ENCODE results near the gene FAM135A. TPM values are rescaled to one million over a fixed set of nuclear protein-coding genes. Genes with fewer than 3 reads are reported as not detected.
"Not testable (repeated sequence)": the region's sequence is repeated elsewhere in the genome, so short reads cannot be mapped to it uniquely, and the experiment has no call there.

Gene FAM135A
- total and polyA plus RNA-seq, 3 donors from 2014 or later, result 21.7 to 68.9 (median 67.0) TPM

GRCh38 chr6:70479236-70479635, 65.9 kb downstream of the FAM135A start:
- TF ChIP-seq CTCF (IDR thresholded peaks at IDR 0.05) (no peak), POLR2A (IDR thresholded peaks at IDR 0.05) (no peak)
- Histone ChIP-seq H3K4me3 (no peak overlapping the region), H3K36me3 (ENCODE audit: low read depth, missing control alignments) (no peaks in the 10 kb centered on the region), H3K9me3 (no peaks in the 10 kb centered on the region), H3K4me1 (no peaks in the 10 kb centered on the region), H3K27me3 (no peaks in the 10 kb centered on the region), H3K27ac (no peak overlapping the region)
- no peak for DNase-seq
- 55 to 63% methylated on average over 4 of the region's 4 CpGs for WGBS, 2 donors
- intact Hi-C loops (cut with DNase I; ENCODE audit: low total_unique reads), result no loop called here

- intact Hi-C loops (cut with DNase I; ENCODE audit: low total_unique reads); H3K27me3 ChIP-seq; H3K36me3 ChIP-seq (ENCODE audit: low read depth, missing control alignments); H3K4me3 ChIP-seq; H3K9me3 ChIP-seq; H3K27ac ChIP-seq; H3K4me1 ChIP-seq; DNase-seq: not testable (repeated sequence)
- 92 to 97% methylated on average over 9 of the region's 9 CpGs for WGBS, 2 donors
Observed at GRCh38 chr6:70486638-70487037, 73.3 kb downstream of the FAM135A start.

GRCh38 chr6:70489364-70489763, 76.1 kb downstream of the FAM135A start:
- H3K4me1 ChIP-seq, result no peaks in the 10 kb centered on the region
- WGBS, 2 donors, result 64 to 66% methylated on average over 3 of the region's 3 CpGs
- H3K27me3 ChIP-seq, result no peaks in the 10 kb centered on the region
- DNase-seq, result no peak
- intact Hi-C loops (cut with DNase I; ENCODE audit: low total_unique reads), result no loop called here
- H3K4me3 ChIP-seq, result no peak overlapping the region
- TF ChIP-seq CTCF (IDR thresholded peaks at IDR 0.05) (no peak), POLR2A (IDR thresholded peaks at IDR 0.05) (no peak)
- no peaks in the 10 kb centered on the region for H3K9me3 ChIP-seq
- no peaks in the 10 kb centered on the region for H3K36me3 ChIP-seq (ENCODE audit: low read depth, missing control alignments)
- H3K27ac ChIP-seq, result no peak overlapping the region

GRCh38 chr6:70494833-70495232, 81.5 kb downstream of the FAM135A start:
- H3K9me3 ChIP-seq, result no peaks in the 10 kb centered on the region
- TF ChIP-seq POLR2A (IDR thresholded peaks at IDR 0.05), result no peak
- TF ChIP-seq CTCF (IDR thresholded peaks at IDR 0.05), result no peak
- H3K36me3 ChIP-seq (ENCODE audit: low read depth, missing control alignments), result no peaks in the 10 kb centered on the region
- intact Hi-C loops (cut with DNase I; ENCODE audit: low total_unique reads), result no loop called here
- no peak overlapping the region for H3K27ac ChIP-seq
- no peak overlapping the region for H3K4me3 ChIP-seq
- no peaks in the 10 kb centered on the region for H3K27me3 ChIP-seq
- WGBS, 2 donors, result 93 to 94% methylated on average over 1 of the region's 1 CpG
- H3K4me1 ChIP-seq, result no peaks in the 10 kb centered on the region
- no peak for DNase-seq

- intact Hi-C loops (cut with DNase I; ENCODE audit: low total_unique reads); H3K4me3 ChIP-seq; H3K4me1 ChIP-seq; H3K36me3 ChIP-seq (ENCODE audit: low read depth, missing control alignments); H3K9me3 ChIP-seq; H3K27ac ChIP-seq; H3K27me3 ChIP-seq; DNase-seq: not testable (repeated sequence)
- 92 to 93% methylated on average over 3 of the region's 3 CpGs for whole genome bisulfite sequencing, 2 donors
Observed at GRCh38 chr6:70495790-70496189, 82.5 kb downstream of the FAM135A start.

GRCh38 chr6:70502484-70502883, 89.2 kb downstream of the FAM135A start:
- Histone ChIP-seq H3K4me1 (no peaks in the 10 kb centered on the region), H3K9me3 (no peaks in the 10 kb centered on the region), H3K4me3 (no peak overlapping the region), H3K36me3 (ENCODE audit: low read depth, missing control alignments) (no peaks in the 10 kb centered on the region), H3K27ac (no peak overlapping the region), H3K27me3 (no peaks in the 10 kb centered on the region)
- DNase-seq, result no peak
- intact Hi-C loops (cut with DNase I; ENCODE audit: low total_unique reads), result no loop called here
- 96 to 98% methylated on average over 3 of the region's 3 CpGs for WGBS, 2 donors
- no peak for TF ChIP-seq POLR2A (IDR thresholded peaks at IDR 0.05)
- TF ChIP-seq CTCF (IDR thresholded peaks at IDR 0.05), result no peak

Data from testis (tissue), 3 donors.